Thyroid gland (tissue), 4 donors: Measurements from ENCODE around the gene DMRT1. TPM values are rescaled to one million over a fixed set of nuclear protein-coding genes. Genes with fewer than 3 reads are reported as not detected.
"Not testable (repeated sequence)": the region's sequence is repeated elsewhere in the genome, so short reads cannot be mapped to it uniquely, and the experiment has no call there.

Source experiments
- DNase-seq, 2 donors: peaks; one replicate each; pipeline ENCODE4 v3.0.0-alpha.2; 2019
- H3K27ac ChIP-seq, 3 donors: fragments of 200-600 bp; sonication (generic); 1 replicate in 2 of 3; 2 replicates in 1 of 3; pipeline ENCODE4 v1.5.1; 2016 to 2019; ENCODE audit warnings: mild to moderate bottlenecking in 1 of 3, moderate library complexity in 1 of 3
- H3K27me3 ChIP-seq: fragments of 200-600 bp; sonication (generic); one replicate; pipeline ENCODE4 v1.5.1; 2019
- H3K36me3 ChIP-seq, 2 donors: fragments of 200-600 bp; sonication (generic); one replicate each; pipeline ENCODE4 v1.5.1; 2016 to 2019
- H3K4me1 ChIP-seq, 2 donors: fragments of 200-600 bp; sonication (generic); one replicate each; pipeline ENCODE4 v1.5.1; 2017 to 2019
- H3K4me3 ChIP-seq, 3 donors: fragments of 200-600 bp; sonication (generic); replicated peaks in 1 of 3; 1 replicate in 2 of 3; 2 replicates in 1 of 3; pipeline ENCODE4 v1.5.1; 2016; ENCODE audit warnings: mild to moderate bottlenecking in 1 of 3
- H3K9me3 ChIP-seq: fragments of 200-600 bp; sonication (generic); one replicate; pipeline ENCODE4 v1.5.1; 2017
- CTCF ChIP-seq, 6 experiments: fragments of 200-600 bp in 3 of 6; fragments of 450-650 bp in 3 of 6; sonication (generic) in 3 of 6; IDR thresholded peaks; one replicate each; pipeline ENCODE4 v1.5.1; 2016 to 2019; ENCODE audit warnings: antibody characterized with exemption in 6 of 6, mild to moderate bottlenecking in 2 of 6, inconsistent platforms in 1 of 6, moderate library complexity in 1 of 6
- POLR2A ChIP-seq, 2 donors: fragments of 450-650 bp; IDR thresholded peaks; one replicate each; pipeline ENCODE4 v1.6.1; 2017; ENCODE audit warnings: antibody characterized with exemption in 2 of 2, mild to moderate bottlenecking in 2 of 2, moderate library complexity in 1 of 2
- WGBS, 2 donors: methylation state at CpG; one replicate each; pipeline ENCODE4 v1.1.5; 2017; 5-methylcytosine and 5-hydroxymethylcytosine counted together
- intact Hi-C: fragments of 100-400 bp; cut with DNase I; formaldehyde crosslinking; loops from one replicate; pipeline ENCODE4 v1.15.1; 2023
- total RNA-seq, 4 donors: library from RNA; depleted of rRNA; stranded (reverse); fragments of >200 nt; gene quantifications; one replicate each; pipeline ENCODE4 v1.2.3, GENCODE V29; 2016

Gene DMRT1
- total RNA-seq, 4 donors from 2014 or later, result 0.33 to 2.0 (median 0.94) TPM; not detected in 1

GRCh38 chr9:849431-849830 is 7.9 kb downstream of the DMRT1 start:
- intact Hi-C loops, result no loop called here
- Histone ChIP-seq H3K27ac (no peak overlapping the region), H3K9me3 (no peaks in the 10 kb centered on the region), H3K4me3 (no peak overlapping the region), H3K27me3 (no peaks in the 10 kb centered on the region), H3K36me3 (no peaks in the 10 kb centered on the region), H3K4me1 (no peaks in the 10 kb centered on the region)
- TF ChIP-seq POLR2A (IDR thresholded peaks at IDR 0.05) (no peak), CTCF (IDR thresholded peaks at IDR 0.05) (no peak)
- no peak for DNase-seq
- WGBS, 2 donors, result 75 to 78% methylated on average over 5 of the region's 5 CpGs

DNA sequence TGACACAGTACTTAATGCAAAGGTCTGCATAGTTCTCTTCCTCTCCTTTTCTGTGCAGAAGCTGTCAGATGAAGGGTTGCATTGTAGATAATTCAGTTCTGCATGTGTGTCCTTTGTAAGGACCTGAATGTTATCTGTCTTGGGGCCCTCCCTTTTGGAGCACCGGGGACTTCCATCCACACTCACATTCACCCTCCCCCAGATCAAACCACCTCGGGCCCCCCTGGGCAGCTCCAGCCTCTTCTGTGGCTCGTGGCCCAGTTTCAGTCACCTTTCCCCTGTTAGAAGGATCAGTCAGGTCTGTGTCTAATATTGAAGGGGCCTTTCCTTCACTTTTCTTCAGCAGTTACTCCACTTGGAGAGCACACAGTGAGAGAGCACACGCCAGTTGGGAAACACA is 11.0 kb downstream of the DMRT1 start:
- Histone ChIP-seq H3K9me3 (no peaks in the 10 kb centered on the region), H3K4me3 (no peak overlapping the region), H3K36me3 (no peaks in the 10 kb centered on the region), H3K27me3 (no peaks in the 10 kb centered on the region), H3K4me1 (no peaks in the 10 kb centered on the region), H3K27ac (no peak overlapping the region)
- TF ChIP-seq CTCF (IDR thresholded peaks at IDR 0.05) (no peak), POLR2A (IDR thresholded peaks at IDR 0.05) (no peak)
- DNase-seq, result no peak
- intact Hi-C loops, result no loop called here
- 38 to 48% methylated on average over 4 of the region's 4 CpGs for WGBS, 2 donors

DNA sequence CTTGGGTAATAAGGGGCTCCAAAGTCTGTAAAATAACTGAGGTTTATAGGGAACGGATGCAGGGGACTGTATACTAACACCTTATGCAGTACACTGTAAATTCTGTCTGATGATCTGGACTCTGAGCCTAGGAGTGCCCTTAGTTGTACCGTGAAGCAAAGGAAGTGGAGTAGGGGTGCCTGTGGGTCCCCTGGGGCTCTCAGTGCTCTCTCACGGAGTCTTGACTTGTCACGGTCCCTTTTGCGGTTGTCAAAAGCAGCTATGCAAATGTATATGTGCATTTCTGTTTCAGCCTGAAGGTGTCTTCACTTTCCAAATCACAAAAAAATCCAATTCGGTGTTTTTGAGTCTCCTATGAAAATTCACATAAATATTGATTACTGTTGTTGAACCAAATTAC is 17.8 kb downstream of the DMRT1 start:
- intact Hi-C loops, result no loop called here
- Histone ChIP-seq H3K36me3 (no peaks in the 10 kb centered on the region), H3K27me3 (no peaks in the 10 kb centered on the region), H3K4me1 (no peaks in the 10 kb centered on the region), H3K27ac (no peak overlapping the region), H3K9me3 (no peaks in the 10 kb centered on the region), H3K4me3 (no peak overlapping the region)
- 37 to 53% methylated on average over 4 to 6 of the region's 6 CpGs for WGBS, 2 donors
- TF ChIP-seq POLR2A (IDR thresholded peaks at IDR 0.05) (no peak), CTCF (IDR thresholded peaks at IDR 0.05) (no peak)
- DNase-seq, result no peak

DNA sequence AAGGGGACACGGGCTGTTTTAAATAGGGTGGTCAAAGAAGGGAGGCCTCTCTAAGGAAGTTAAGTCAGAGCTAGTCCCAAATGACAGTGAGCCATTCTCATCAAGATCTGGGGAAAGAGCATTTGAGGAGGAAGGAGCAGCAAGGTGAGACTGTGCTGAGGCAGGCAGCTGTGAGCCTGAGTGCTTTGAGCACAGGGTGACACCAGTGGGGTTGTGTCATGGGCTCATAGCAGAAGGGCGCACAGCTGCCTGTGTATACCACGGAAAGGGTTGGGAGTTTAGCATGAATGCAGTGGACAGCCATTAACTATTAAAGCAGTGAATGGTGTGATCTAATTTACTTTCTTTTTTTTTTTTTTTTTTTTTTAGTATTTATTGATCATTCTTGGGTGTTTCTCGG is 19.2 kb downstream of the DMRT1 start:
- Histone ChIP-seq H3K27me3 (no peaks in the 10 kb centered on the region), H3K4me3 (no peak overlapping the region), H3K27ac (no peak overlapping the region), H3K36me3 (no peaks in the 10 kb centered on the region), H3K4me1 (no peaks in the 10 kb centered on the region), H3K9me3 (no peaks in the 10 kb centered on the region)
- TF ChIP-seq POLR2A (IDR thresholded peaks at IDR 0.05) (no peak), CTCF (IDR thresholded peaks at IDR 0.05) (no peak)
- DNase-seq, result no peak
- intact Hi-C loops, result no loop called here
- WGBS, 2 donors, result 68 to 70% methylated on average over 4 of the region's 4 CpGs

- intact Hi-C loops, DNase-seq: not testable (repeated sequence)
- 88 to 89% methylated on average over 9 to 11 of the region's 30 CpGs for WGBS, 2 donors
These were observed 20.0 kb downstream of the DMRT1 start for GRCh38 chr9:861525-861924.

More at GRCh38 chr9:861525-861924, 20.0 kb downstream of the DMRT1 start:
- not testable (repeated sequence) for H3K27me3 ChIP-seq, H3K4me3 ChIP-seq, H3K4me1 ChIP-seq, H3K9me3 ChIP-seq, H3K36me3 ChIP-seq, H3K27ac ChIP-seq
